ENCODE data around the gene IL1R1.

DNA sequence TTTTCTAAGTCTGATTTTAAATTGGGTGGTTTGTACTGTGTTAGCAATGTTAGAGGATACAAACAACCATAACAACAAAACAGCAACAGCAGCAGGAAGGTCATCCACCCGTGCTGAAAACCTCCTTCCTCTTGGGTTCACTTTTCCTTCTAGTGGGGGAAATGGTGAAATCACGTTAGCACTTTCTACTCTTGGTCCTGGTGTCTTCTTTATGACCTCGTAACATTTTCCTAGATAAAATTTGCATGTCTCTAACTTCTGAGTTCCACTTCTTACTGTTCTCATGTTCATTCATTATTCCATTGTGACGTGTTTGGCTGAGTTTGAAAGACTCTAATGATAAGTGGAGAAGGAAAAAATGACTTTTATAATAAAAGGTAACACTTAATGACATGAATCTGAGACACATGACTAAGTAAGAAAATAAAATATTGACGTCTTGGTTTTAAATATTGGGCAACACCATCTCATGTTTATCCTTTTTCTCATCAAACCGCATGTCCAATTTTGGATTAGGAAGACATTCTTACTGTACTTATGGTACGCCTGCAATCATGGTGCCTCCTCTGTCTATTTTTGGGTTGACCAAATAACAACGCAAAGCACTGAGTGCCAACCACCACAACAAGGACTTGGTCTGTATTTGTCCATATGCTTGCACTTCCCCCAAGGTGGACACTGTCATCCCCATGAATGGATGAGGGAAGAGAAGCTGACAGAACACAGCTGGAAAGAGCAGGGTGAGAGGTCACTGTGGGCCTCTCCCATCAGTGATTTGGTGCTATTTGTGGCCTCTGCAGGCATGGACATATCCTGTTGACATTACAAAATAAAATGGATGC, 25.7 kb upstream of the IL1R1 start:
- TF ChIP-seq, protein P1, sequence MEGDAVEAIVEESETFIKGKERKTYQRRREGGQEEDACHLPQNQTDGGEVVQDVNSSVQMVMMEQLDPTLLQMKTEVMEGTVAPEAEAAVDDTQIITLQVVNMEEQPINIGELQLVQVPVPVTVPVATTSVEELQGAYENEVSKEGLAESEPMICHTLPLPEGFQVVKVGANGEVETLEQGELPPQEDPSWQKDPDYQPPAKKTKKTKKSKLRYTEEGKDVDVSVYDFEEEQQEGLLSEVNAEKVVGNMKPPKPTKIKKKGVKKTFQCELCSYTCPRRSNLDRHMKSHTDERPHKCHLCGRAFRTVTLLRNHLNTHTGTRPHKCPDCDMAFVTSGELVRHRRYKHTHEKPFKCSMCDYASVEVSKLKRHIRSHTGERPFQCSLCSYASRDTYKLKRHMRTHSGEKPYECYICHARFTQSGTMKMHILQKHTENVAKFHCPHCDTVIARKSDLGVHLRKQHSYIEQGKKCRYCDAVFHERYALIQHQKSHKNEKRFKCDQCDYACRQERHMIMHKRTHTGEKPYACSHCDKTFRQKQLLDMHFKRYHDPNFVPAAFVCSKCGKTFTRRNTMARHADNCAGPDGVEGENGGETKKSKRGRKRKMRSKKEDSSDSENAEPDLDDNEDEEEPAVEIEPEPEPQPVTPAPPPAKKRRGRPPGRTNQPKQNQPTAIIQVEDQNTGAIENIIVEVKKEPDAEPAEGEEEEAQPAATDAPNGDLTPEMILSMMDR (IDR thresholded peaks at IDR 0.05; ENCODE audit: low read depth, low read length), result no peak
- TF ChIP-seq POLR2A (IDR thresholded peaks at IDR 0.05; ENCODE audit: extremely low read depth, insufficient read length) (no peak), MYC (IDR thresholded peaks at IDR 0.05; ENCODE audit: low read depth, low read length) (no peak)
- TF ChIP-seq, protein P2, sequence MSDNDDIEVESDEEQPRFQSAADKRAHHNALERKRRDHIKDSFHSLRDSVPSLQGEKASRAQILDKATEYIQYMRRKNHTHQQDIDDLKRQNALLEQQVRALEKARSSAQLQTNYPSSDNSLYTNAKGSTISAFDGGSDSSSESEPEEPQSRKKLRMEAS (IDR thresholded peaks at IDR 0.05; ENCODE audit: low read depth, low read length), result no peak
